C4-2B (cell line): ENCODE measurements around the gene FRMD1.

Source experiments
- H3K27ac ChIP-seq: fragments of 450-650 bp; 2 replicates; pipeline ENCODE4 v1.5.1; 2017
- CTCF ChIP-seq: fragments of 450-650 bp; conservative IDR thresholded peaks from 2 replicates; pipeline ENCODE4 v1.5.1; 2017; ENCODE audit warnings: mild to moderate bottlenecking
- ZFX ChIP-seq: fragments of 450-650 bp; IDR thresholded peaks from 2 replicates; pipeline ENCODE4 v1.6.1; 2017

The FRMD1 gene

GRCh38 chr6:168092541-168092940, 13.5 kb upstream of the FRMD1 start:
- TF ChIP-seq ZFX (no peak), CTCF (no peak)
- H3K27ac ChIP-seq, result no peak overlapping the region

- no peak overlapping the region for H3K27ac ChIP-seq
- no peak for TF ChIP-seq ZFX
- TF ChIP-seq CTCF, result no peak
Observed at GRCh38 chr6:168091381-168092264, 12.6 kb upstream of the FRMD1 start.

- no peak overlapping the region for H3K27ac ChIP-seq
- TF ChIP-seq CTCF (no peak), ZFX (no peak)
Observed at GRCh38 chr6:168090706-168091105, 11.7 kb upstream of the FRMD1 start.

GRCh38 chr6:168090064-168090690, 11.2 kb upstream of the FRMD1 start:
- no peak for TF ChIP-seq CTCF
- no peak for TF ChIP-seq ZFX

GRCh38 chr6:168089186-168090063, 10.4 kb upstream of the FRMD1 start:
- H3K27ac ChIP-seq, result no peak overlapping the region
- TF ChIP-seq CTCF, result no peak
- no peak for TF ChIP-seq ZFX

More at GRCh38 chr6:168090064-168090690, 11.2 kb upstream of the FRMD1 start:
- no peak overlapping the region for H3K27ac ChIP-seq

GRCh38 chr6:168088161-168089053, 9.4 kb upstream of the FRMD1 start:
- no peak overlapping the region for H3K27ac ChIP-seq
- TF ChIP-seq ZFX, result no peak
- TF ChIP-seq CTCF, result no peak
